OCI-LY3 (cell line): ENCODE data around the gene CYP4F12.

ENCODE experiments used
- CTCF ChIP-seq: fragments of 200-600, 300-600 bp; sonication (generic); IDR thresholded peaks from 2 replicates; pipeline ENCODE4 v1.5.1; 2014; ENCODE audit warnings: antibody characterized with exemption, low read length, low read depth
- EZH2phosphoT487 ChIP-seq: fragments of 200-600 bp; shearing (Covaris generic); IDR thresholded peaks from 2 replicates; pipeline ENCODE4 v1.6.1; 2018; ENCODE audit warnings: antibody characterized with exemption, mixed run types, low read depth

- TF ChIP-seq EZH2phosphoT487 (no peak), CTCF (no peak)
Measured at GRCh38 chr19:15684828-15685227, 11.9 kb downstream of the CYP4F12 start.
